Measurements from ENCODE around the gene MBOAT2.

DNA sequence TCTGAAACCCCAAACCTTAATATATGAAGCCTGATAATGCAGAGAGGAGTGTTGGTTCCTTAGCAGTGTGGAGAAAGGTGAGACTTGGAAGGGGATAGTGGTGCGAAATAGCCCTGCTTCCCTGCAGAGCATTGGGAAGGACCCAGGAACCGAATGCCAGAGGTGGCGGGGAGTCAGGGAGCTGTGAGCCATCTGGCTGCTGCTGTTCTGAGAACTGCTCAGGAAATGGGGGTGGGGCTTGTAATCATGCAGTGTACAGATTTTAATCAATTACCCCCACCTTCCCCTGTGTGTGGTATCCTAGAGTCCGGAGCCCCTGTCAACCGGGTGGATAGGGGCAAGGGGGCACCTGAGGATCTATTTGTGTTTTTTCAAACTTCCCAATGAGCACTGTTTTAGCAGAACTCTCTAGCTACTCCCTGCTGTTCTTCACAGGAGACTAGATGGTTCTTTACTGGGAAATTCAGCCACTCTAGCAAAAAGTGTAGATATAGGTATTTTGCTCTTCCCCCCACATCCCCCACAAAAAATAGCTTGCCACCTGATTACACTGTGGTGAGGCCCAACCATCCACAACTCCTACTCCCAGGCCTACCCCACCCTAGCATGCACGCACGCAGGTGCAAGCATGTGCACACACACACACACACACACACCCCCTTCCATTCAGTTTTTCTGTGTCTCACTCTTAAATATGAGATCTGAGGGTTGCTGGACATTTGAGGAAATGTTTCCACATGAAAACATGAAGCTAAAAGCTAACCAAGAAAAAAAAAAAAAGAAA lies 30.1 kb upstream of the MBOAT2 start:
- TF ChIP-seq, protein P1, sequence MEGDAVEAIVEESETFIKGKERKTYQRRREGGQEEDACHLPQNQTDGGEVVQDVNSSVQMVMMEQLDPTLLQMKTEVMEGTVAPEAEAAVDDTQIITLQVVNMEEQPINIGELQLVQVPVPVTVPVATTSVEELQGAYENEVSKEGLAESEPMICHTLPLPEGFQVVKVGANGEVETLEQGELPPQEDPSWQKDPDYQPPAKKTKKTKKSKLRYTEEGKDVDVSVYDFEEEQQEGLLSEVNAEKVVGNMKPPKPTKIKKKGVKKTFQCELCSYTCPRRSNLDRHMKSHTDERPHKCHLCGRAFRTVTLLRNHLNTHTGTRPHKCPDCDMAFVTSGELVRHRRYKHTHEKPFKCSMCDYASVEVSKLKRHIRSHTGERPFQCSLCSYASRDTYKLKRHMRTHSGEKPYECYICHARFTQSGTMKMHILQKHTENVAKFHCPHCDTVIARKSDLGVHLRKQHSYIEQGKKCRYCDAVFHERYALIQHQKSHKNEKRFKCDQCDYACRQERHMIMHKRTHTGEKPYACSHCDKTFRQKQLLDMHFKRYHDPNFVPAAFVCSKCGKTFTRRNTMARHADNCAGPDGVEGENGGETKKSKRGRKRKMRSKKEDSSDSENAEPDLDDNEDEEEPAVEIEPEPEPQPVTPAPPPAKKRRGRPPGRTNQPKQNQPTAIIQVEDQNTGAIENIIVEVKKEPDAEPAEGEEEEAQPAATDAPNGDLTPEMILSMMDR (conservative IDR thresholded peaks at IDR 0.05; ENCODE audit: low read depth in 2 of 2): no peak
- TF ChIP-seq EZH2 (IDR thresholded peaks at IDR 0.05; ENCODE audit: low read depth, unreplicated experiment) (no peak), STAT1 (IDR thresholded peaks at IDR 0.05; ENCODE audit: unreplicated experiment) (no peak)

Measured in GM23338 (cell line).